Measurements from ENCODE around the gene TNFRSF1A.

GRCh38 chr12:6338955-6339354 lies 2.9 kb downstream of the TNFRSF1A start:
- no peak for TF ChIP-seq CTCF (IDR thresholded peaks at IDR 0.05)
- TF ChIP-seq POLR2A (IDR thresholded peaks at IDR 0.05) = no peak

Data from adrenal gland (tissue), 5 donors.